Muscle of leg (tissue), 11 donors: ENCODE data around the gene ALOX5AP. TPM values are rescaled to one million over a fixed set of nuclear protein-coding genes. Genes with fewer than 3 reads are reported as not detected.

Experiments
- DNase-seq: peaks from one replicate; pipeline ENCODE4 v3.0.0; 2013
- H3K27ac ChIP-seq: one replicate; pipeline ENCODE4 v1.5.1; 2013; ENCODE audit warnings: mild to moderate bottlenecking, low read length, control low read depth
- H3K27me3 ChIP-seq: one replicate; pipeline ENCODE4 v1.6.1; 2013; ENCODE audit warnings: low read length; ENCODE audit not compliant: control insufficient read depth, insufficient read depth
- H3K36me3 ChIP-seq: one replicate; pipeline ENCODE4 v1.6.1; 2013; ENCODE audit warnings: low read length; ENCODE audit not compliant: control insufficient read depth, insufficient read depth
- H3K4me1 ChIP-seq: one replicate; pipeline ENCODE4 v1.6.1; 2013; ENCODE audit warnings: low read length; ENCODE audit not compliant: control insufficient read depth, insufficient read depth
- H3K4me3 ChIP-seq: one replicate; pipeline ENCODE4 v1.5.1; 2013; ENCODE audit warnings: low read length, control low read depth
- H3K9me3 ChIP-seq: replicated peaks from 2 replicates; pipeline ENCODE4 v1.6.1; 2013; ENCODE audit warnings: low read depth, low read length; ENCODE audit not compliant: control insufficient read depth
- WGBS: methylation state at CpG from one replicate; pipeline ENCODE4 v1.1.5; 2013; ENCODE audit warnings: missing lambda C conversion rate; ENCODE audit not compliant: insufficient coverage; 5-methylcytosine and 5-hydroxymethylcytosine counted together
- polyA plus RNA-seq, 8 donors: library from polyadenylated mRNA; unstranded; fragments of 120-200 nt; gene quantifications; one replicate each; pipeline versions ENCODE4 v1.2.1 to v1.2.3, GENCODE V29; 2013; ENCODE audit warnings: inconsistent platforms in 1 of 8, low replicate concordance in 1 of 8; ENCODE audit not compliant: insufficient read length in 8 of 8, insufficient read depth in 1 of 8
- total RNA-seq: library from RNA; stranded (reverse); fragments of 120-200 nt; gene quantifications from one replicate; pipeline ENCODE4 v1.2.4, GENCODE V29; 2013

The ALOX5AP gene
- total and polyA plus RNA-seq, 9 donors, result 3.6 to 7.2 (median 5.6) TPM

DNA sequence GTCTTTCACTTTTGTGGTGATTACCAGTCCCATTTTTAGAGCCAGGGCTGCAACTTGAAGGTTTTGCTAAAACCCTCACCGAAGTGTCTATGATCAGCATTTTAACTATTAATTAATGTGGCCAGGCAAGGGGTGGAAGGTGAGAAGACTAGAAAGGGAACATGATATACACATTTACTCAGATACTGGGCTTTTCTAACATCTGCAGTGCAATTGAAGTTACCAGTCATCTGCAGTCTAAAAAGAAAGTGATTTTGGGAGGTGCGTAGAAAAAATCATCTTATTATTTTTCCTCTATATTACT lies 481 bp downstream of the ALOX5AP start:
- Histone ChIP-seq H3K27me3 (no peaks in the 10 kb centered on the region), H3K4me3 (no peak overlapping the region), H3K9me3 (no peaks in the 10 kb centered on the region), H3K27ac (no peak overlapping the region), H3K36me3 (no peaks in the 10 kb centered on the region), H3K4me1 (peaks cover 25% of the 10 kb centered on the region)
- no CpG with 5 or more reads among the region's 2 CpGs for WGBS
- no peak for DNase-seq

DNA sequence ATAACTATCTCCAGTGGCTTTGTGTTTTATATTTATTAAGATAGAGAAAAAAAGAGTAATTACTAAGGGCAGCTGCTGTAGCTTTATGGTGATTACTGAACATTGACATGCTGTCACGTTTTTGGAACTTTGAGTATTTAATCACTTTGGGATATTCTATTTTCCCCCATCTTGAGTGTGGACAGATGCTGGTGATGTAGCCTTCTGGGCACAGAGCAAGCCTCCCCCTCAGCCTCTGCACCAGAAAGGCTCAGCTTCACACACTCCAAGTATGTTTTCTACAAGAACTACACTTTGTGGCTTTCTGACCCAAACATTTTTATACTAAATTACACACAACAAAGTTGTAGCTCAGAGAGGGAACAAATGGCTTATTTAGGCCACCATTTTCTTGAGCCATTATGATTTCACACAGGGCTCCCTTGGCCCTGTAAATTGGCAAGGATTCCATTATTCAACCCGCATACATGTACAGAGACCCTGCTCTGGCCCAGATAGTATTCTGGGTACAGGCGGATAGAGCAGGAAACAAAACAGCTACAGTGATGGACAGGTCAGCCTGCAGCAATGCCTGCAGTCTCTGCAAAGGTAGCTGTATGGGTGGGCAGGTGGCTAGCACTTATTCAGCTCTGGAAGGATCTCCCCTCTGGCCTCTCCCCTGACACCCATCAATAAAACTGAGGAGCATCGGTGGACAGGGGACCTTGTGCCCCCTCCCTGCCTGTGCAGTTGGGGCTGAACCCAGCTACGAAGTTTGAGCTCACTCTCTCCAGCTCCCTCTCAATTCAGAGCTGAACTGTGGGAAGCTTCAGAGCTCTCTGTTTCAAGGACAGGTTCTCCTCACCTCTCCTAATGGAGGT lies 1.3 kb downstream of the ALOX5AP start:
- H3K9me3 ChIP-seq, result no peaks in the 10 kb centered on the region
- 32% methylated on average over 3 of the region's 5 CpGs for WGBS
- H3K27me3 ChIP-seq, result no peaks in the 10 kb centered on the region
- H3K36me3 ChIP-seq, result no peaks in the 10 kb centered on the region
- peaks cover 18% of the 10 kb centered on the region for H3K4me1 ChIP-seq
- no peak overlapping the region for H3K27ac ChIP-seq
- DNase-seq, result no peak
- H3K4me3 ChIP-seq, result no peak overlapping the region

DNA sequence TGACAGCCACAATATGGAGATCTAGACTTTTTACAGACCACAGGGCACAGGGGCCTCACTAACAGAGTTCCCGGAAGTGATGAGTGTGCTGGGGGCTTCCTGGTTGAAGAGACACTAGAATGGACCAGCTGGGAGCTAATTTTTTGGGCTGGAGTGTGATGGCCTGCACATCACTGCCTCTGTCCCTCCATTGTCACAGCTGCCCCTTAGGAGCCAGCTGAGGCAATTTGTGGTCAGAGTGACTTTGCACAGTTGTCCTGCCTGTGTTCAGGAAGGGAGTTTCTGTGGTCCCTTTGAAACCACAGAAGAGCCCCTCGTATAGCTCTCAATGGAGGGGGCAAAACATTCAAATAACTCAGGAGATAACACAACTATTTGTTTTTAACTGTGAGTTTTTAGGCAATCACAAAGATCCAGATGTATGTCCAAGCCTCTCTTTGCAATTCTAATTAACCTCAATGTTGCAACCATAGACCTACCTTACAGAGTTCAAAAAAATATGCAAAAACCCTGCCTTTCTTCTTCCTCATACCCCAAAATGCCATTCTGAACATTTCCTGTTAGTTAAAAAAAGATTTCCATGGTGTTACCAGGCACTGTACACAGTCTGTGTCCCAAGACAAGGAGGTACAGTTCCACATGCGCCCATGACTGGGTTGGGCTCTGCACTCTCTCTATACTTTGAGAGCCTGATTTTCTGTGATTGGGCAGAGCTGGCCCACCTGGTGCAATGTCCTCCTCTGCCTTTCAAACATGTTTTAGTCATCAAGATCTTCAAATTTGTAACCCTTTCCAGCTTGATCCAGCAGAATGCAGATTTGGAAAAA lies 2.4 kb downstream of the ALOX5AP start:
- no peaks in the 10 kb centered on the region for H3K27me3 ChIP-seq
- no peaks in the 10 kb centered on the region for H3K9me3 ChIP-seq
- H3K4me3 ChIP-seq, result no peak overlapping the region
- peaks cover 15% of the 10 kb centered on the region for H3K4me1 ChIP-seq
- H3K36me3 ChIP-seq, result no peaks in the 10 kb centered on the region
- WGBS, result 50% methylated on average over 1 of the region's 3 CpGs
- DNase-seq, result no peak
- no peak overlapping the region for H3K27ac ChIP-seq

DNA sequence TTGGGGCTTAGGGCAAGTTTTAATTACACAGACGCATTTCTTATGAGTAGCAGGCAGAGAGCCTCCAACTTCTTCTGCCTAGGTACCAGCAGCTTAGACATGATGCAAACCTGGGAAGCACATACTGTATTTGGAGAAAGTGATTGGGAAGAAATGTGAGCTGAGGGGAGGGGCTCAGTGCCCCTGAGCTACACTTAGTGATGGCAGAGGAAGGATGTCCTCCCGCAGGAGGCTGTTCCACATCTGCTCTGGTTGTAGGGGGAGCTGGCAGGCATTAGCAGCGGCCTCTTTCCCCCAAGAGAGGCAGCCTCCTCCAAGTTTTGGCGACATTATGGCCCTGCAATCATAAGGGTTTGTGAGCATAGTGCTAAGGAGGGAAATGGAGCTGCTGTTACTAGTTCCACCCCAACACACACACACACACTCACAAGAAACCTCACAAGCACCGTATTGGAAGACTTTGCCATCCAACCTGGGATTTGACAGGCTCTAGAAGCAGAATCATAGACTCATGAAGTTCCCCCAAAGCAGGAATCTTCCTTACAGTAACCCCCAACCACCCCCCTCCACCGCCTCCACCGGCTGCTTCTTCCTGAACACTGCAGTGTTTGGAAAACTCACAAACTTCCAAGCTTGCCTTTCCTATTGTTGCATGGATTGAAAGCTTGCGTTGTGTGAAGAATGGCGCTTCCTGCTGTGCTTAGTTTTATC lies 3.3 kb downstream of the ALOX5AP start:
- no peaks in the 10 kb centered on the region for H3K27me3 ChIP-seq
- no peak overlapping the region for H3K27ac ChIP-seq
- peaks cover 24% of the 10 kb centered on the region for H3K4me1 ChIP-seq
- H3K4me3 ChIP-seq, result no peak overlapping the region
- DNase-seq, result no peak
- no peaks in the 10 kb centered on the region for H3K36me3 ChIP-seq
- no peaks in the 10 kb centered on the region for H3K9me3 ChIP-seq
- no CpG with 5 or more reads among the region's 9 CpGs for WGBS

DNA sequence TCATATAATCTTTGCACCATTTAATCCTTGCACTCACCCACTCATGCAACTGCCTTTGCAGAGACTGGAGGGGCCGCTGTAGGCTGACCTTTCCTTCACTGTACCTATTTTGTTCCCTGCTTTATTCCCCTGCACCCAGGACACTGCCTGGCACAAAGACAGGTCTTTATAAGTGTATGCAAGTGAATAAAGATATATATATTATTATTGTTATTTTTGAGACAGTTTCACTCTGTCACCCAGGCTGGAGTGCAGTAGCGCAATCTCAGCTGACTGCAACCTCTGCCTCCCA lies 3.8 kb downstream of the ALOX5AP start:
- Histone ChIP-seq H3K9me3 (no peaks in the 10 kb centered on the region), H3K27ac (no peak overlapping the region), H3K27me3 (no peaks in the 10 kb centered on the region), H3K4me1 (peaks cover 29% of the 10 kb centered on the region), H3K4me3 (no peak overlapping the region), H3K36me3 (no peaks in the 10 kb centered on the region)
- WGBS, result 100% methylated on average over 1 of the region's 2 CpGs
- DNase-seq, result no peak

DNA sequence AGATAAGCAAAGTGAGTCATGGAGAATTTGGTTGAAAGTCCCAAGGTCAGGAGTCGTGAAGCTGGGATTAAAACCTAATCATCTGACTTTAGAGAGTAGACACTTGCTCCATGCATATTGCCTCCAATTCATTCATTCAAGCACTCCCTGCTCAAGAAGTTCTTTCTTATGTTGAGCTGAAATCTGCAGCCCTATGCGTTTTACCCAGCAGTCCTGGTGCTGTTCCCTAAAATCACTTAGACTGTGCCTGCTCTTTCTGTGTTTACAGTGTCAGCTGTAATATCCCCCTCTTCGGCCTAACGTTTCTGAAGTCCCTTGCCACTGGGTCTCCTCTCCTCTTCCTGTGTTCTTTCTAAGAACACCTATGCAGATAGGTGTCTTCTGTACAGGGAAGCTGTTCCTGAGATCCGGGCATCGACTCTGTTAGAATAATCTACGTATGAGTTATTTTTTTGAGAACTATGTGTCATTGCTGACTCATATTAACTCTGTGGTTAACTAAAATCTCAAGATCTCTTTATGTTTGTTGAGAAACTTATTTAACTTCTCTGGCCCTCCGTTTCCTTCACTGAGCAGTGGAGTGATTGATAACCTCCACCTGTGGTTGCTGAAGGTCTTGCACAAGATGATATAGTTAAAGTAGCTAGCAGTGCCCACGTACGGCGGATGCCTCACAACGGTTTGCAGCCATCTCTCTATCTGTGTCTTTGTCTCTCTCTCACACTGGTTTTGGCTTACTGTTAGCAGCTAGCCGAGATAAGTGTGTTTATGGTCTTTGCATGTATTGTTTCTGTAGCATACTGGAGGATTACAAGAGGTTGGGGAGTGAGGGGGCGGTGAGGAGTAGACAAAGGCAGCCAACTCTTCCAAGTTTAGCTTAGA lies 4.7 kb downstream of the ALOX5AP start:
- 47% methylated on average over 3 of the region's 14 CpGs for WGBS
- Histone ChIP-seq H3K36me3 (no peaks in the 10 kb centered on the region), H3K9me3 (no peaks in the 10 kb centered on the region), H3K27me3 (no peaks in the 10 kb centered on the region), H3K27ac (no peak overlapping the region), H3K4me1 (peaks cover 35% of the 10 kb centered on the region), H3K4me3 (no peak overlapping the region)
- DNase-seq, result no peak

DNA sequence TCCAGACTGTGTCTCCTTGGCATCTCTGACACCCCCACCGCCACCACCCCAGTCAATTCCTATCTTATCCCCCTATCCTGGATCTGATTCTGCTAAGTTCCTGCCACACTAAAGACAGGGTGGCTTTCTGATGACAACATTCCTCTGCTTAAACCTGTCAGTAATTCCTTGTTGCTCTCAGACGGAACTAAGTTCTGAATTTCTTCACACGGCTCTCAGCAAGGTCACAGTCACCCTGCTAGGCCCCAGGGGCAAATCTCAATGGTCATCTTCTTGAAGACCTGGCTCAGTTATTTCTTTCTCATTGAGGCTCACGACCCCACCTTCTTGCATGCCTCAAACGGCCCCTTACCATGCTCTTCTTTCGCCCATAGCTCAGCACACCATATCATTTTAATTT lies 7.6 kb downstream of the ALOX5AP start:
- no peak overlapping the region for H3K27ac ChIP-seq
- no peak overlapping the region for H3K4me3 ChIP-seq
- H3K27me3 ChIP-seq, result no peaks in the 10 kb centered on the region
- 80% methylated on average over 3 of the region's 6 CpGs for WGBS
- H3K9me3 ChIP-seq, result no peaks in the 10 kb centered on the region
- no peaks in the 10 kb centered on the region for H3K36me3 ChIP-seq
- H3K4me1 ChIP-seq, result peaks cover 55% of the 10 kb centered on the region
- DNase-seq, result no peak

DNA sequence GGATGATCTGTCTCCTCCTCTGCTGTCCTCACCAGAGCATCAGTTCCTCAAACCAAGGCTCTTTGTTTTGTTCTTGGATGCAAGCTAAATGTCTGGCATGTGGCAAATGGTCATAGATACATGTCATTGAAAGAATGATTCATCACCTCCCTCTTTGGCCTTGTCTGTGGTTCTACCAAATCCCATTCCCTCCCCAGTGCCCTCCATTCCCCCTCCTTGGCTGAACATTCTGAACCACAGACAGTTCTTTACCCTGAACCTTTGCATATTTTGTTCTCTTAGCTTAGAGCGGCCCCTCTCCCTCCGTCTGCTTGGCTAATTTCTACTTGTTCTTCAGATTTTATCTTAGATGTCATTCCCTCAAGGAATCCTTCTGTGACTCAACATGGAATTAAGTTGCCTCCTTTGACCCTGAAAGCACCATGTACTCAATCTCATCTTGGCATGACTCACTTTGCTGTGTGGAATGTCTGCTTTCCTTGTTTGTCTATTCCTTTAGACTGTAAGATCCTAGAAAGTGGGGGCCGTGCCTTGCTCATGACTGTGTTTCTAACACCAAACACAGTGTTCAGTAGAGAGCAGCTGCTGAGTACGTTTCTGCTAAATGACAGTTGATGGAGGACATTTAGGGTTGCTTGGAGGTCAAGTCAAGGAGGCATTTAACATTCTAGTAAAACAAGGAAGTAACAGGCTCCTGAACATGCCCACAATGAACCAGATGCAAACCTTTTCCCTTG lies 8.1 kb downstream of the ALOX5AP start:
- Histone ChIP-seq H3K27ac (no peak overlapping the region), H3K4me3 (no peak overlapping the region), H3K4me1 (peaks cover 56% of the 10 kb centered on the region), H3K27me3 (no peaks in the 10 kb centered on the region), H3K9me3 (no peaks in the 10 kb centered on the region), H3K36me3 (no peaks in the 10 kb centered on the region)
- DNase-seq, result no peak
- WGBS, result 75% methylated on average over 2 of the region's 4 CpGs

DNA sequence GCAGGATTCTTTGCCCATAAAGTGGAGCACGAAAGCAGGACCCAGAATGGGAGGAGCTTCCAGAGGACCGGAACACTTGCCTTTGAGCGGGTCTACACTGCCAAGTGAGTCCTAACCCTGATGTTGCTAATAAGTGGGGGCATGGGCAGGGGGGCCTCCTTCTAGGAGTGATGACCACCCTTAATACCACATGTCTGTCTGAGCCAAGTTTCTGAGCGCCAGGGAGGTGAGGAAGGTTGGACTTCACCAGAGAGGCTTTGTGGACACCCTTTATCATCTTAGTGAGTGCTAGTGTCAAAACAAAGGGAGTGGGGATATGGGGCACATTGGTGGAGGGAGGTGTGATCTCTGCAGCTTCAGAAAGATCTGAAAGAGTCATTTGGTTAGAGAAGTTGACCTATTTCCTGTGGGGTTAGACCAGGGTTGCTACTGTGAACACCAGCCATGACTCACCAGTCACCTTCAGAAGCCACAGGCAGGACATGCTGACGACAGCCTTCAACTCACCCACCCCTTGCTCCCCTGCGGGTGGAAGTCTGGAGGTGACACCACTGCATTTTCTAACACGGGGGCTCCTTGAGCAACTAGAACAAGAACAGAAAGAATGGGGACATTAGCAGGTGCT lies 8.8 kb downstream of the ALOX5AP start:
- H3K27ac ChIP-seq, result no peak overlapping the region
- peaks cover 55% of the 10 kb centered on the region for H3K4me1 ChIP-seq
- H3K27me3 ChIP-seq, result no peaks in the 10 kb centered on the region
- no peak overlapping the region for H3K4me3 ChIP-seq
- H3K36me3 ChIP-seq, result no peaks in the 10 kb centered on the region
- H3K9me3 ChIP-seq, result no peaks in the 10 kb centered on the region
- 80% methylated on average over 5 of the region's 7 CpGs for WGBS
- no peak for DNase-seq
